NCI-H2081 treated with DMSO at 0.1 percent for 48 hours (cell line): Measurements from ENCODE around the gene CEP126.
"Not testable (repeated sequence)": the region's sequence is repeated elsewhere in the genome, so short reads cannot be mapped to it uniquely, and the experiment has no call there.

Experiments
- DNase-seq: peaks from one replicate; lab custom pipeline; 2025; lab: John Stamatoyannopoulos, UW

The CEP126 gene

GRCh38 chr11:101940901-101941520, 26.2 kb downstream of the CEP126 start:
- no peak for DNase-seq

GRCh38 chr11:101944923-101945322, 30.1 kb downstream of the CEP126 start:
- no peak for DNase-seq

DNA sequence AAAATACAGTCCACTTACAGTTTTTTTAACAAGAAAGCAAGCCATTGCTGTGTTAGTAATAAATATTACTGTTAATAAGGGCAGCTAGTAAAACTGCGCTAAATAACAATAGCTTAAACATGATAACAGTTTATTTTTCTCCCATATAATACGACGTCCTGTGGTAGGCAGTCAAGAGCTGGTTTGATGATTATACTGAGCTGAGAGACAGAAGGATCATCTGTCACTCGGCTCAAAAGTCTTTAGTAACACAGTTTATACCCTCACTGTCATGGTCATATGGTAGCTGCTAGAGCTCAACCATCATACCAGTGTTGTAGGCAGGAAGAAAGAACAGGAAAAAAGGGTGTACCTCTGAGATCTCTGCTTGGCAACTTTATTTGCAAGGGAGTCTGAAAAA, 30.6 kb downstream of the CEP126 start:
- no peak for DNase-seq

GRCh38 chr11:101949680-101950220, 34.9 kb downstream of the CEP126 start:
- DNase-seq: no peak

DNA sequence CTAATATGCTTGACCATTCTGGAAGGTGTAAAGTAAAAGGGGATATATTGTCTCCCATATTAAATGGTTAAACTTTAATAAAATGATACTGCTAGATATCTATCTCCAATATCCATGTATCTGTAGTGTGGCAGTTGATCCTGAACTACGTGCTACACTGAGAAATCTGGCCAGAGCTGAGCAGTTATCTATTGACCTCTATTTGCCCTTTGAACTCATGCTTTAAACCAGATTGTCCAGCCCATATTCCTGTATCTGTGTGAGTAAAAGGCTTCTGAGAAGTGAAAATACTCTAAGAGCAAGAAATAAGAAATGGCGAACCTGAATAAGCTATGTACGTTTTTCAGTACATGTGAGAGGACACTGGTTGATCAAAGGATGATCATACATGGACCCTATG, 40.5 kb downstream of the CEP126 start:
- DNase-seq: no peak

- no peak for DNase-seq
Observed at GRCh38 chr11:101955701-101956100, 40.9 kb downstream of the CEP126 start.

DNA sequence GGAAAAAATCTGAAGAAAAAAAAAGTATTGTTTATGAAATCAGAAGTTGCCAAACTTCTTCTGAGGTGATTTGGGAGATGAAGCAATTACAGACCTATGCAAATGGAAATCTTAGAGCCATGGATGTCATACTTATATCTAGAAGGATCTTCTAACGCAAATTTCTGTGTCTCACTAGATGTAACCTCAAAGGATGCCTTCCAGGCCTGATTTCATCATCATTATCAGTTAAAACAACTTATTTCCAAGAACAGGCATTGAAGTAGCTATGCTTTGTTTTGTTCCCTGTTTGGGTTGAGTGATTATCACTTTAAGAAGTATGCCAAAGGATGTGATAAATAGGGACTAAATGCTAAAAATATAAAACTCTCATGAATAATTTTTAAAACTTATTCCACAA, 45.4 kb downstream of the CEP126 start:
- no peak for DNase-seq

GRCh38 chr11:101964200-101964599, 49.4 kb downstream of the CEP126 start:
- not testable (repeated sequence) for DNase-seq

DNA sequence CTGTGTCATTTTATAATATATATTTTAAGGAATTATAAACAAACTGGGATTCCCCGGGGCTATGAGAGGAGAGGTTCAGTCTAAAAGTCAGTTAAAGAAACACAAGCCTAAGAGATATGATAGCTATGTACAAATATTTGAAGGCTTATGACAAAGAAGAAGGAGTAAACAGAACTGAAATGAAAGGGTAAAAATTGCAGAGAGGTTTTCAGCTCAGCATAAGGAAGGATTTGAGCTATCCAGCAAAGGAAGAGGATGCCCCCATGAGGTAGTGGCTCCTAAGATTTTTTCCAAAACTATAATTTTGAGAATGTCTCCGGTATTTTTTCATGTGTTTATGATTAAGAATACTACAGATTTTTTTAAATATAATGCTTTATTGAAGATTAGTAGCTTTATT, 59.4 kb downstream of the CEP126 start:
- no peak for DNase-seq

GRCh38 chr11:101974771-101975170, 60.0 kb downstream of the CEP126 start:
- no peak for DNase-seq

DNA sequence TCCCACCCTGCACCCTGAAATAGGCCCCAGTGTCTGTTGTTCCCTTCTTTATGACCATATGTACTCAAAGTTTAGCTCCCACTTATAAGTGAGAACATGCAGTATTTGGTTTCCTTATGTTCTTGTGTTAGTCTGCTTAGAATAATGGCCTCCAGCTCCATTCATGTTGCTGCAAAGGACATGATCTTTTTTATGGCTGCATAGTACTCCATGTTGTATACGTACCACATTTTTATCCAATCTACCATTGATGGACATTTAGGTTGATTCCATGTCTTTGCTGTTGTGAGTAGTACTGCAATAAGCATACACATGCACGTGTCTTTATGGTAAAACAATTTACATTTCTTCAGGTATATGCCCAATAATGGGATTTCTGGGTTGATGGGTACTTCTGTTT, 60.9 kb downstream of the CEP126 start:
- no peak for DNase-seq

GRCh38 chr11:101987370-101987769, 72.6 kb downstream of the CEP126 start:
- DNase-seq: no peak

GRCh38 chr11:101993172-101993571, 78.4 kb downstream of the CEP126 start:
- DNase-seq: no peak

GRCh38 chr11:101994052-101994469, 79.3 kb downstream of the CEP126 start:
- DNase-seq: not testable (repeated sequence)

GRCh38 chr11:101996111-101996510, 81.3 kb downstream of the CEP126 start:
- no peak for DNase-seq

DNA sequence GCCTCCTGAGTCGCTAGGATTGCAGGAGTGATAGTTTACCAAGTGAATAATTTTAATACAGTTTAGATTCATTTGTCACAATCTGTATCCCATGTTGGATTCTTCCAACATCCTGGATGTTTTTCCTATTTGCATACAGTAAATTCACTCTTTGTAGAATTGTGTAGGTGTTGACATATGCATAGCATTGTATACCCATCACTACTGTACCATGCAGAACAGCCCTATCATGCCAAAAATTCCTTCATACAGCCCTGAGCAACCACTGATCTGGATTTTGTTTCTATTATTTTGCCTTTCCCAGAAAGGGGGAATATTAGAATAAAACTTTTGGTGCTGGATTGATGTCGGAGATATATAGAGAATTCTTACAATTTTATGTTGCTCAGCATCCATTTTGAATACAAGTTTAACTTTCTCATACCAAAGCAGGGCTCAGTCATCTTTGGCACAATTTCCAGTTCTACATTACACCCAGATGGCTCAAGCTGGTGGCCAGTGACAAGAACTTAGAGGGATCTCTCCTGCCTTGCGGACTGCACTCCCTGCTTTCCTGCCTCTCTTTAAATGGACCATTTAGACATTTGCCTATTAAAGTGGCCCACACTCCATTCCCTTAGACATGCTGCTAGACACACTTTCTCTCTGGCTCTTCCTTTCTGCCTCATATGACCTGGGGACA, 87.0 kb downstream of the CEP126 start:
- no peak for DNase-seq

DNA sequence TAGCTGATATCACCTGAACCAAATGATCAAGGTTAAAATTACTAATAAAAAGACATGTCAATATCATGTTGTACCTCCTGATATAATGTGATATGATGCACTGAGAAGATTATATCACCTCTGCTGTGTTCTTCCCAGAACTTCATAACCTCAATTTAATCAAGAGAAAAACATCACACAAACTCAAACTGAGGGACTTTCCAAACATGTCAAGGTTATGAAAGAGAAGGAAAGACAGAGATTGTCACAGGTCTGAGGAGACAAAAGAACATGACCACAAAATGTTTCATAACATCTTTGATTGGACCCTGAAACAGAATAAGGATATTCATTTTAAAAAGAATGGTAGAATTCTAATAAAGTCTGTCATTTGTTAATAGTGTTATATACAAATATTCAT, 89.4 kb downstream of the CEP126 start:
- no peak for DNase-seq

GRCh38 chr11:102005306-102005705, 90.5 kb downstream of the CEP126 start:
- no peak for DNase-seq

DNA sequence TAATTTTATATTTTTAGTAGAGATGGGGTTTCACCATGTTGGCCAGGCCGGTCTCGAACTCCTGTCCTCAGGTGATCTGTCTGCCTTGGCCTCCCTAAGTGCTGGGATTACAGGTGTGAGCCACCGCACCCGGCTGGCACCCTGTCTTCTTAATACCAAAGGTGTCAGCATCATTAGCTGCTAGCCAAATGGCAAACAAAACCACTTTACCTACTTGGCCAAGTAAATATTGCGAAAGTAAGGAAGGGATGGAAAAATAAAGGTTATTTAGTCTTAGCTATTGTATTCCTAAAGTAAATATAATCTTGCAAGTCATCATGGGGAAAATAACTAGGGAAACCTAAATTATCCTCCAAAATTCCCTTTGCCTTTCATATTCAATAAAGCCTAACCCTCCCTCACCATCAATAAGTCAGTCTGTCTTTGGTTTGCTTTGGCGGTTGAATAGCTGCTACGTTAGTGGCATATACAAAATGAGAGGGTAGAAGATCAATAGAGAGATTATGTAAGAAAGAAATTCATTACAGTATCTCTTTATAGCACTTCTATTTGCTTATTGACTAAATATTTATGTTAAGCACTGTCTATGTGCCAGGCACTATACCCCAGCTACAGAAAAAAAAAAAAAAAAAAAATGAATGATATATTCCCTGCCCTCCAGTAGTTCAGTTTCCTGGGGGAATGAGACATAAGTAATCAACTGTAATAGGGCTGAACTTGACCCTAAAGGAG, 92.2 kb downstream of the CEP126 start:
- DNase-seq: no peak

GRCh38 chr11:102007567-102008437, 93.0 kb downstream of the CEP126 start:
- peak; percentile 74 for DNase-seq

GRCh38 chr11:102010776-102011494, 96.1 kb downstream of the CEP126 start:
- no peak for DNase-seq
